ENCODE data around the gene TEX13D. TPM values are rescaled to one million over a fixed set of nuclear protein-coding genes. Genes with fewer than 3 reads are reported as not detected.
A peak's percentile ranks its signal among the peaks of the same experiment; 100 is the strongest.
"Not testable (repeated sequence)": the region's sequence is repeated elsewhere in the genome, so short reads cannot be mapped to it uniquely, and the experiment has no call there.

TEX13D gene
- total RNA-seq (2014; rRNA removed; shearing (Covaris generic)): 0.45 TPM in 1 of 2 replicates, not detected in the other
- 0.40 and 0.48 TPM in 2 replicates for polyA plus RNA-seq (2015; cell fraction: cytosol; rRNA removed)
- polyA plus RNA-seq (2015; cell fraction: nucleus; rRNA removed): 0.47 and 1.3 TPM in 2 replicates

DNA sequence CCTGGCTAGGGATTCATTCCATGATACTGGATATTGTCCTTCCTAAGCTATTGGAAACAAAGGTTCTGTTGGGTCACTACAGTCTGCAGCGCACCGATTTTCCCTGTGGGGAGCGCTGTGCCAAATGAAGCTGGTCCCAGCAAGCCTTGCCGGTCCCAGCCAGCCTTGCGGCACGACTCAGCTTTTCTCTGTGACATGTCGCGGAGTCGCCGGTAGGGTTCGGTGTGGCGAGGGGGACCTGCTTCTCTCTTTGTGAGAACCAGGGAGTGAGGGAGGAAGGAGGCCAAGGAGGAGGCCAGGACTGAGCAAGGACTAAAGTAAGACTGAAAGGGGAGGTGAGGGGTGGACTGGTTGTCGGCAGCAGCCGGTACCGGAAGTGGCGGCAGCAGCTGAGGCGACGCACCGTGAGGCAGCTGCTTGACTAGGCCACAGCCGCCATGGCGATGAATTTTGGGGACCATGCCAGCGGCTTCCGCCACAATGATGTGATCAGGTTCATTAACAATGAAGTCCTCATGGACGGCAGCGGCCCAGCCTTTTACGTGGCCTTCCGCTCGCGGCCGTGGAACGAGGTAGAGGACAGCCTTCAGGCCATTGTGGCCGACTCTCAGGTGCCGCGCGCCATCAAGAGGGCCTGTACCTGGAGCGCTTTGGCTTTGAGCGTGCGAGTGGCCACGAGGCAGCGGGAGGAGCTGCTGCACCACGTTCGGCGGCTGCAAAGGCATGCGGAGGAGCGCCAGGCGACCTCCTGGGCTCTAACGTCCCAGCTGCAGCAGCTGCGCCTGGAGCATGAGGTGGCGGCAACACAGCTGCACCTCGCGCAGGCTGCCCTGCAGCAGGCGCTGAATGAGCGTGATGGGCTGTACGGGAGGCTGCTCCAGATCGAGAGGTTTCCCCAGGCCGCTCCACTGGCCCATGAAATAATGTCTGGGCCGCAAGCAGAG lies at the start of gene TEX13D:
Gene TEX13D (plus strand): TSS at position 180 of the 944 bp plus-strand sequence. CDS start 258 bp downstream, at position 438.
- in situ Hi-C loops (cut with HindIII; ENCODE audit: low pct_unique_long_range_greater_than_20kb, low sequenced_read_pairs): no loop called here
- no peak for DNase-seq (ENCODE audit: low read depth, low spot score)

DNA sequence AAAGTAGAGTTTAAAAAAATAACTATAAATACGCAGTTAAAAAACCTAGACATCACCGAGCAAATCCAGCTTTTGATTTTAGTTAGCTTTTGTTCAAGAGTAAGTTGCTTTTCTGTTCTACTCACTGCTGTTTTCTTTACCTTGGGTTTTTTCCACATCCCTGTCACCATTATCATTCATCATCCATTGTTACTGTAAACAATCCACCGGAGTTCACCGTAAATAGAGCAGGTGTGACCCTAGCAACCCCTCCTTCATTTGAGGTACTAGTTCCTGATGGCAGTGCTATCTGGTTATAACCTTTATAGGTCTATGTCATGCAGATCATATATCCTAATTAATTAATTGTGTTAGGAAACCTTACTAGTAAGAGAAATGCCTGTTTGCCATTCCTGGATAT lies 43.0 kb upstream of the TEX13D start:
- in situ Hi-C loops (cut with HindIII; ENCODE audit: low pct_unique_long_range_greater_than_20kb, low sequenced_read_pairs): no loop called here

DNA sequence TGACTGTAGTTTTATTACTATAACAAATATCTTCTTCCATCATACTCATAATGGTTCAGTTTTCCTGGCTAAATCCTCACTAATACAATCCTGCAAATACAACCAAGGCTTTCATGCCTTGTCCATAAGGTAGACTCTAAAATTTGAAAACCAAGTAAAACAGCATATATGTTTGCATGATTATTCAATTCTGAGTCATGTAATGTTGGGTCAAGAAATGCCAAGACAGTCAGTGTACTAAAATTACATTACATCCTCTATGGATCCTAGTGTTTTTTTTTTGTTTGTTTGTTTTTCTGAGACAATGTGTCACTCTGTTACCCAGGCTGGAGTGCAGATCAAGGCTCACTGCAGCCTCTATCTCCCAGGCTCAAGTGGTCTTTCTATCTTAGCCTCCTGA lies 38.6 kb upstream of the TEX13D start:
- in situ Hi-C loops (cut with HindIII; ENCODE audit: low pct_unique_long_range_greater_than_20kb, low sequenced_read_pairs): no loop called here
- DNase-seq (ENCODE audit: low read depth, low spot score): no peak

More for the DNA sequence above, 43.0 kb upstream of the TEX13D start:
- DNase-seq (ENCODE audit: low read depth, low spot score): no peak

DNA sequence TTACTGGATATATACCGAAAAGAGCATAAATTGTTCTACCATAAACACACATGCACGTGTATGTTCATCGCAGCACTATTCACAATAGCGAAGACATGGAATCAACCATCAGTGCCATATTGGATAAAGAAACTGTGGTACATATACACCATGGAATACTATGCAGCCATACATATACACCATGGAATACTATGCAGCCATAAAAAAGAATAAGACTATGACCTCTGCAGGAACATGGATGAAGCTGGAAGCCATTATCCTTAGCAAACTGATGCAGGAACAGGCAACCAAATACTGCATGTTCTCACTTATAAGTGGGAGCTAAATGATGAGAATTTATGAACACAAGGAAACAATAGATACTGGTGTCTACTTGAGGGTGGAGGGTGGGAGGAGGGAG lies 33.1 kb upstream of the TEX13D start:
- in situ Hi-C loops (cut with HindIII; ENCODE audit: low pct_unique_long_range_greater_than_20kb, low sequenced_read_pairs); DNase-seq (ENCODE audit: low read depth, low spot score): not testable (repeated sequence)

DNA sequence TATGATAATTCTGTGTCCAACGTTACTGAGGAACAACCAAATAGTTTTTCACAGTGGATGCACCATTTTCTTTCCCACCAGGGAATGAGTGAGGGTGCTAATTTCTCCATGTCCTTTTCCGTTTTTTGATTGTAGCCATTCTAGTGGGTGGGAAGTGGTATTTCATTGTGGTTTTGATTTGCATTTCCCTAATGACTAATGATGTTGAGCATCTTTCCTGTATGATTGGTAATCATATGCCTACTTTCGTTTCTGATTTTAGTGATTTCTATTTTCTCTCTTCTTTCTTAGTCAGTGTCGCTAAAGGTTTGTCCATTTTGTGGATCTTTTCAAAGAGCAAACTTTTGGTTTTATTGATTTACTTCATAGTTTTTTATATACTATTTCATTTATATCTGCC lies 32.1 kb upstream of the TEX13D start:
- in situ Hi-C loops (cut with HindIII; ENCODE audit: low pct_unique_long_range_greater_than_20kb, low sequenced_read_pairs): no loop called here
- DNase-seq (ENCODE audit: low read depth, low spot score): no peak

DNA sequence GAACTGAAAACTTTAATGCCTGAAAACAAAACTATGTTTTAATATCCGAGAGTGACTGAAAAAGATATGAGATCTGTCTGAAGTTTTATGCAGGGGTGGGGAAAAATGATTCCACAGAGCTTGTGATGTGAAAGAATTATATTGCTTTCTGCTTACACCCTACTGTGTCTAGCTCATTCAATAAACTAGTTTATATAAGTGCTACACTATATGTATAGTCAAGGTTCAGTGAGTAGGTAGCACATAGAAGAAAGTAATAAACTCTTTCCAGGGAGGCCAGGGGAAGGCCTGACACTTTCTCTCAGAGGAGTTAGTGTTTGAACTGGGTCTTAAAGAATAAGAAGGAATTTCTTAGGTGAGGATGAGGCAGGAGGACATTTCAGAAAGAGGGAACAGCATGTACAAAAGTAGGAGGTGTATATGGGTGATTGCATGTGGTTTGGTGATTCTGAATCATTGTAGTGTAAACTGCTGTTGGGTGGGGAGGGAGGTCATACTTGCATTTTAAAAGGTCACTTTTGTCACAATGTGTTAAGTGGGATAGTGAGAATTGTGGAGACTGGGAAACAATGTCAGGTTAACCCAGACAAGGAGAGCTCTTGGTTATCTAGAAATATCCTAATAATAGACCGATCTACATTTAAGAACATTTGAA lies 25.1 kb upstream of the TEX13D start:
- DNase-seq (ENCODE audit: low read depth, low spot score): no peak
- in situ Hi-C loops (cut with HindIII; ENCODE audit: low pct_unique_long_range_greater_than_20kb, low sequenced_read_pairs): no loop called here

DNA sequence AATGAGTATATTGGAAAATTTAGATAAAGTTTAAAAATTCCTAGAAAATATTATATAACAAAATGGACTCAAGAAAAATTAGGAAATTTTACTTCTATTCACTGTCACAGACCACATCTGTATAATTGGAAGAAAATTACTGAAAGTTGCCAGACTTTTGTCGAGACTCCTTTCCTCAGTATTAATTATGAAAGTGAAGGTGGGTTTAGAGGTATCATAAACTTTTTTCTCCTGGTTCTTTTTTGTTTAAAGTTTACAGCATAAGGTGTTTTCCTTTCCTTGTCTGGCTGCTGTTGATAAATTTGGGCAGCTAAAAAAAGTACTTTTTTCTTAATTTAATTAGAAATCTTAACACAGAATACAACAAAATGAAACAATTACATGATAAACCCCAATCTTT lies 6.7 kb upstream of the TEX13D start:
- in situ Hi-C loops (cut with HindIII; ENCODE audit: low pct_unique_long_range_greater_than_20kb, low sequenced_read_pairs): no loop called here
- DNase-seq (ENCODE audit: low read depth, low spot score): no peak

DNA sequence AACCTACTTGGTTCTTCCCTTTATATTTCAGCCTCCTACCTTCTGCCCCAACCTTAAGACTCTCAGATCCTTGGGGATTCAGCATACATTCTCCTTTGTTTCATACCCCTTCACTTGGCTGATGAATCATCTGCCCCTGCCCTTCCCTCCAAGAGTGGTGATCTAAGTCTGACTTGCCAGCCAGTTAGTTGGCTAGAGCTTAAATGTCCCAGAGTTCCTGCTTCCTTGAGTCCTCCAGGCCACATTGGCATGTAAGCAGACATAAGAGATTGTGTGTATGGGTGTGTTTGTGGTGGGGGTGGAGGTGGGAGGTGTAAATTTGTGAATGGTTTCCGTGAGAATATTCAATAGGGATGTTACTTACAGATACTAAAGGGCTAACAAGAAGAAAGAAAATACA lies 3.7 kb upstream of the TEX13D start:
- peak; percentile 90 for DNase-seq (ENCODE audit: low read depth, low spot score)
- in situ Hi-C loops (cut with HindIII; ENCODE audit: low pct_unique_long_range_greater_than_20kb, low sequenced_read_pairs): no loop called here

DNA sequence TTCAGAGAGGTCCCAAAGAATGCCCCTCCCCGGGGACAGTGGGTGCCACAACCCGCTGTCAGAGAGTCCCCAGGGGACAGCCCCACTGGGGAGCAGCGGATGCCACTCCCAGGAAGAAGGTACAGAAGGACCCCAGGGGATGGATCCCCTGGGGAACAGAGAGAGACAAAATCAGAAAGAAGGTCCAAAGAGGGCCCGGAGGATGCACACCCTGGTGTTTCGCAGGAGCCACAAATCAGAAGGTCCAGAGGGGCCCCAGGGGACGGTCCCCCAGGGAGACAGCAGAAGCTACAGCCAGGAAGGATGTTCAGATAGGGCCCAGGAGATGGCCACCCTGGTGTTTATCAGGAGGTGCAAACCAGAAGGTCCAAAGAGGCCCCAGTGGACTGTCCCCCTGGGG lies 1.4 kb downstream of the TEX13D start:
- DNase-seq (ENCODE audit: low read depth, low spot score): no peak
- in situ Hi-C loops (cut with HindIII; ENCODE audit: low pct_unique_long_range_greater_than_20kb, low sequenced_read_pairs): no loop called here

DNA sequence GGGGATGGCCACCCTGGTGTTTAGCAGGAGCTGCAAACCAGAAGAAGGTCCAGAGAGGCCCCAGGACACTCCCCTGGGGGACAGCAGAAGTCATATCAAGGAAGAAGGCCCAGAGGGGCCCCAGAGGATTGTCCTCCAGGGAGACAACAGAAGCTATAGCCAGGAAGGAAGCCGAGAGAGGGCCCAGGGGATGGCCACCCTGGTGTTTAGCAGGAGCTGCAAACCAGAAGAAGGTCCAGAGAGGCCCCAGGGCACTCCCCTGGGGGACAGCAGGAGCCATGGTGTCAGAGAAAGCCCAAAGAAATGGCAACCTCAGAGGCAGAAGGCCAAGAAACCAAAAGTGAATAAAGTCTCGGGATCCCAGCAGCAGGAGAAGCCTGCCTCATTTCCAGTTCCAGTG lies 2.1 kb downstream of the TEX13D start:
- in situ Hi-C loops (cut with HindIII; ENCODE audit: low pct_unique_long_range_greater_than_20kb, low sequenced_read_pairs); DNase-seq (ENCODE audit: low read depth, low spot score): not testable (repeated sequence)

DNA sequence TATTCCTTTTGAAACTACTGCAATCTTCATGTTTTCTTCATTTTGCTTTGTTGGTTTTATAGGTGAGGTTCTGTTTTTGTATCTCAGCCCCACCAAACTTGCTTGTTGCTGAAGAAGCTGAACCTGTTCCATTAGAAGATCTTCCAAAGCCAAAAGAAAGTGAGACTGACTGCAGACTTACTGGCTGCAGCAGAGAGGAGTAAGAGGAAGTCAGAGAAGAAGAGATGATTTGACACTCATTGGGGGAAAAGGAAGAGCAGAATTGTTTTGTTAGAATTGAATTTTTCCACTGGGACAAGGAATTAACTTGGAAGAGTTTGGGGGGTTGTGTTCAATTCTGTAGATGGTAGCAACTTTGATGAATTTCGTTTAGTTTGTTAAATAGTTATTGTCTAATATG lies 3.1 kb downstream of the TEX13D start:
- no peak for DNase-seq (ENCODE audit: low read depth, low spot score)
- in situ Hi-C loops (cut with HindIII; ENCODE audit: low pct_unique_long_range_greater_than_20kb, low sequenced_read_pairs): no loop called here

DNA sequence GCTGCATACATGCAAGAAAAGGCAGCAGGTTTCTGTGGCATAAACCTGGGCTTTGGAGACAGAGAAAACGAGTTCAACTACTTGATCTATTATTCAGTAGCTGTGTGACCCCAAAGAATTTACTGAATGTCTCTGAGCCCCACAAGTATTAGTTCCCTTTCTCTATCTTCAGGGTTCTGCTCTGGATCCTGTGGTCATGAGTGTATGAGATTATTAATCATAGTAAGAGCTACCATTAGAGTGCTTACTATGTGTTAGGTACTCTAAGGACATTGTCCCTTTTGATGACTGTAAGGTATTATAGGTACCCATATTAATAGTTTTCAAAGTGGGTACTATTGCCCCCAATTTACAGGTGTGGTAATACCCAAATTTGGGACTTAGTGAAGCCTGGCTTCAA lies 5.5 kb downstream of the TEX13D start:
- no peak for DNase-seq (ENCODE audit: low read depth, low spot score)
- in situ Hi-C loops (cut with HindIII; ENCODE audit: low pct_unique_long_range_greater_than_20kb, low sequenced_read_pairs): no loop called here

DNA sequence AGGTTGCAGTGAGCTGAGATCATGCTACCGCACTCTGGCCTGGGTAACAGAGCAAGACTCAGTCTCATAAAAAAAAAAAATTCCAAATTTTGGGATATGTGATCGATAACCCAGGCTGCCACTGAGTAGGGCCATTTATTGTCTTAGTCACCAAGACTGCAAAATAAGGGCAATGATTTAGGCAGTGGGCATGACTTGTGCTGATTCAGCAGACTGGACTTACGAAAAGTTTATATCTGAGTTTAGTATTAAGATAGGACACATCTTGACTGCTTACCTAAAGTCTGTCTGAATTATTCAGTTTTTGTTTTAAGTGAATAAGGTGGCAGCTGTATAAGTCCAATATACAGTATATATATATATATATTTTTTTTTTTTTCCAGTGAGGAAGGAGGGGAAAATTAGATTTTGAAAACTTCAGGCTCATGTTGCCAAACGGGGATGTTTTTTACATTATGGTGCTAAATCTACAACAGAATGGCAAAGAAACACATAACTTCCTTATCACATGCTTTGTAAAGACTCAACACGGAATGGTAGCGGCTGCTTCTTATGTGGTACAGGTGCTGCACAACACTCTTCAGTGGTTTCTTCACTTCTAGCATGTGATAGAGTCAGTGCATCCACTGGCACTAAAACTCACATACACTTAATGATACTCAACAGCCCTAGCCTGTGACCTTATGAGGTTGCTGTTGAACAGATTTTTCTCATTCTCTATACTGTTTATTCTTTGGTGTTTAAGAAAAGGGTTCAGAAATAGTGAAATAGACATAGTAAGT lies 6.5 kb downstream of the TEX13D start:
- in situ Hi-C loops (cut with HindIII; ENCODE audit: low pct_unique_long_range_greater_than_20kb, low sequenced_read_pairs): no loop called here
- no peak for DNase-seq (ENCODE audit: low read depth, low spot score)

DNA sequence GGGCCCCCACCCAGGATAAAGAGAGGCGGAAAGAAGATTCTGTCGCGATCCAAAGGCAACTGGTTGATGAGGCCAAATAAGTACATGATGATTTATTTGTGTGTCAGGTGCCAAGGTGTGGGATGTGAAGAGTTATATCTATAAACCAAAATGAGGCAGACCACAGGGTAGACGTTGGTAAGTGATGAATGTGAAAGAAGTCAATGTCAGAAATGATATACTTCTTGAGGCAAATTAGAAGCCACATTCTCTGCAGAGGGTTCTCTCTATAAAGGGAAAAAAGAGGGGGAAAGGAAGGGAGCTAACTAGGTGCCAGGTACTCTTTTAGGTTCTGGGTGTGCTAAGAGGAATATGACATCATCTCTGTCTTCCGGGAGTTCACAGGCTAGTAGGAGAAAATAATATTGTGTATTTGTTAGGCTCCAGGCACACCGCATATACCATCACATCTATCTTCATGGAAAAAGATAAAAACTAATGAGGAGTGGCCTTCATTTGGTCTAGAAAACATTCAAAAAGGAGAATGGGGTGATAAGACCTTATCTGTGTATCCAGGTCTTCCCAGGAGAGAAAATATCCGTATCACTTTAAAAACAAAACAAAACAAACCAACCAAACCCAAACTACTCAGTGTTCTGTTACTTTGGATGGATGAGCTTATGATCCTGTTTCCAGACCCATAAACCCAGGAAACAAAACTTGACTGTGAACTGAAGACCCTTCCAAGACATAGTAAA lies 9.1 kb downstream of the TEX13D start:
- in situ Hi-C loops (cut with HindIII; ENCODE audit: low pct_unique_long_range_greater_than_20kb, low sequenced_read_pairs): no loop called here
- DNase-seq (ENCODE audit: low read depth, low spot score): no peak

DNA sequence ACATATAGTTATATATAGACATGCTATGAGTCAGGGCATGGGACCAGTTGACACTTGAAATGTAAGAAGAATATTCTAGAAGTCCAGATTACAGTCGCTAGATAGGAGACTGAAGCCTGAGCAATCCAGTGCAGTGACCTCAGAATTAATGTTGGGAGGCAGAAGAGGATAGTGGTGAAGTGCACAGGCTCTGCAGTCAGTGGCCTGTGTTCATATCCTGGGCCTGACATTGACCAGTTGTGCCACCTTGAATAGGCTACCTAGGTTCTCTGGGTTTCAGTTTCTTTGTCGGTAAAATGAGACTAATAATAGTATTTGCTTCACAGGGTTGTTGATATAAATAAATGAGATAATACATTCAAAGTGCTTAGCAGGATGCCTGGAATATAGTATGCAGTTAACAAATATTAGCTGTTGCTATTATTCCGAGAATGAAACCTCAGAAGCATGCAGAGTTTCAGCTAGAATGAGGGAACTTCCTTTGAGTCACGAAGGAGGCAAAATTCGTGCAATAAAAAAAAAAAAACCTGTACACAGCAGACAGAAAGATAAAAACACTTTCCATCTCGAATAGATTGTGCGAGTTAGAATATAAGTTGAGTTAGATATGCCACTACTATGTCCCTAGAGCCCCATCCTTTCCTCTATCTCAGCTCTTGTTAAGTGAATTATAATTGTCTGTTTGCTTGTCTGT lies 9.9 kb downstream of the TEX13D start:
- no peak for DNase-seq (ENCODE audit: low read depth, low spot score)
- in situ Hi-C loops (cut with HindIII; ENCODE audit: low pct_unique_long_range_greater_than_20kb, low sequenced_read_pairs): no loop called here

DNA sequence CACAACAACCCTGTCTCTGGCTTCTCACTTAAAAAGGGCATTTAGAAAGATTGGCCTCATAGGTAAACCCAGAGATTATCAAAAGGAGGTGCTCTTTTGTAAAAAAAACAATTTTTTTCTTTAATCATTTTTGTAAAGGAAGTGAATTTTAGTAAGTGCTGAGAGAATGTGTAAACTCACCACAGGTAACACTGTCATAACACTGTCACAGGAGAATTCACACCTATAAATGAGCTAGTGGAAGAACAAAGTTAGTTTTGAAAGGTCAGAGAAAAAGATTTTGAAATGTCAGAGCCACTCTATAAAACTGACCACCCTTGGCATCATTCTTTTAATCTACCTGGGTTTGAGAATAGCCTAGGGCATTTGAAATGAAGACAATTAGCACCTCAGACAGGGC lies 10.6 kb downstream of the TEX13D start:
- in situ Hi-C loops (cut with HindIII; ENCODE audit: low pct_unique_long_range_greater_than_20kb, low sequenced_read_pairs): no loop called here
- DNase-seq (ENCODE audit: low read depth, low spot score): no peak

DNA sequence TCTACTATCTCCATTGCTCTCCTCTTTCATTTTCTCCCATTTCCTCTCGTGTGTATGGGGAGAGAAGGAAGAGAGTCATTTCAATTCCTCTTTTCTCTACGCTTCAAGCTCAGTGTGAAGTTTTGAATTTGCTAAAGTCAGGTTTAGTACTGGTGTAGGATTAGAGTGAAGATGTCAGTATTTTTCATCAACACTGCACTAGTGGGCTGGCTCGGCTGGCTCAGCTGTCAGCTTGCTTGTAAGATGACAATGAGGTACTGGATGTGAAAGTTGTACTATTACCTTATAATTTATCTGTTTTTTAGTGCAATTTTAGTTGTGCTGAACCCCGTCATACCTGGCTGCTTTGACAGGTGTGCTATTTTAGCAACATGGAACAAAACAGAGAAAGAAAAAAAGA lies 11.8 kb downstream of the TEX13D start:
- DNase-seq (ENCODE audit: low read depth, low spot score): no peak
- in situ Hi-C loops (cut with HindIII; ENCODE audit: low pct_unique_long_range_greater_than_20kb, low sequenced_read_pairs): no loop called here

All from SK-MEL-5 (cell line).